BE2C (cell line): ENCODE results near the gene HDAC7.
A peak's percentile ranks its signal among the peaks of the same experiment; 100 is the strongest.
"Not testable (repeated sequence)": the region's sequence is repeated elsewhere in the genome, so short reads cannot be mapped to it uniquely, and the experiment has no call there.

Experiments used
- DNase-seq: peaks from one replicate; pipeline ENCODE4 v3.0.0-alpha.2; 2020
- H3K27me3 ChIP-seq: fragments of 250-450 bp; sonication (Bioruptor Pico); 2 replicates; pipeline ENCODE4 v1.5.1; 2020; ENCODE audit warnings: mild to moderate bottlenecking
- H3K36me3 ChIP-seq: fragments of 250-450 bp; sonication (Bioruptor Pico); 2 replicates; pipeline ENCODE4 v1.5.1; 2020; ENCODE audit warnings: mild to moderate bottlenecking
- H3K4me1 ChIP-seq: fragments of 250-450 bp; sonication (Bioruptor Pico); 2 replicates; pipeline ENCODE4 v1.5.1; 2020
- H3K4me3 ChIP-seq: 2 replicates; pipeline ENCODE4 v1.5.1; 2011; ENCODE audit warnings: low read depth, low read length
- H3K9me3 ChIP-seq: fragments of 250-450 bp; sonication (Bioruptor Pico); 2 replicates; pipeline ENCODE4 v1.5.1; 2020
- CTCF ChIP-seq: IDR thresholded peaks from 2 replicates; pipeline ENCODE4 v1.5.1; 2012; ENCODE audit warnings: mild to moderate bottlenecking, low read depth, low read length

HDAC7 gene

GRCh38 chr12:47818467-47819137 lies 1.1 kb downstream of the HDAC7 start:
- Histone ChIP-seq H3K36me3 (no peaks in the 10 kb centered on the region), H3K27me3 (no peaks in the 10 kb centered on the region), H3K9me3 (no peaks in the 10 kb centered on the region), H3K4me3 (peak overlapping the region; percentile 69), H3K4me1 (peaks cover 16% of the 10 kb centered on the region)
- TF ChIP-seq CTCF = no peak
- peak; percentile 39 for DNase-seq

- Histone ChIP-seq H3K9me3 (no peaks in the 10 kb centered on the region), H3K4me3 (no peak overlapping the region; the same call in 1 of the 2 replicates), H3K4me1 (peaks cover 21% of the 10 kb centered on the region), H3K27me3 (no peaks in the 10 kb centered on the region), H3K36me3 (no peaks in the 10 kb centered on the region)
- DNase-seq = no peak
- TF ChIP-seq CTCF = 0 out of 2 replicates have a peak, but pooled peaks have one; percentile 16
Measured at GRCh38 chr12:47818007-47818376, 1.7 kb downstream of the HDAC7 start.

GRCh38 chr12:47817272-47818006 lies 2.3 kb downstream of the HDAC7 start:
- Histone ChIP-seq H3K27me3 (no peaks in the 10 kb centered on the region), H3K9me3 (no peaks in the 10 kb centered on the region), H3K4me3 (no peak overlapping the region; the same call in 1 of the 2 replicates), H3K4me1 (peaks cover 25% of the 10 kb centered on the region), H3K36me3 (no peaks in the 10 kb centered on the region)
- peak; percentile 32 for TF ChIP-seq CTCF
- DNase-seq = no peak

GRCh38 chr12:47816403-47817271 lies 3.1 kb downstream of the HDAC7 start:
- Histone ChIP-seq H3K4me3 (no peak overlapping the region; the same call in 1 of the 2 replicates), H3K36me3 (no peaks in the 10 kb centered on the region), H3K27me3 (no peaks in the 10 kb centered on the region), H3K9me3 (no peaks in the 10 kb centered on the region), H3K4me1 (peaks cover 33% of the 10 kb centered on the region)
- DNase-seq = peak; percentile 44
- no peak for TF ChIP-seq CTCF

- peaks cover 28% of the 10 kb centered on the region for H3K4me1 ChIP-seq
- not testable (repeated sequence) for DNase-seq, H3K27me3 ChIP-seq, H3K4me3 ChIP-seq, H3K36me3 ChIP-seq, H3K9me3 ChIP-seq
Measured at GRCh38 chr12:47815447-47815846, 4.3 kb downstream of the HDAC7 start.

- Histone ChIP-seq H3K4me1 (peaks cover 28% of the 10 kb centered on the region), H3K4me3 (no peak overlapping the region), H3K27me3 (no peaks in the 10 kb centered on the region), H3K9me3 (no peaks in the 10 kb centered on the region), H3K36me3 (no peaks in the 10 kb centered on the region)
- TF ChIP-seq CTCF = no peak
- no peak for DNase-seq
Measured at GRCh38 chr12:47814539-47815170, 5.0 kb downstream of the HDAC7 start.
